GM18951 (cell line): ENCODE data around the gene SKIC8.

Experiments
- POLR2A ChIP-seq: IDR thresholded peaks from 4 replicates; pipeline ENCODE4 v1.6.1; 2011; ENCODE audit warnings: mild to moderate bottlenecking; ENCODE audit not compliant: insufficient read length, insufficient read depth; ENCODE audit errors: extremely low read depth
- in situ Hi-C: fragments of 300-500 bp; cut with MboI; formaldehyde crosslinking; loops from one replicate; pipeline ENCODE4 v1.12.0; 2022; ENCODE audit warnings: low sequenced_read_pairs, mixed read lengths, inconsistent platforms; ENCODE audit not compliant: unreplicated experiment

Gene SKIC8

GRCh38 chr15:78301828-78302227, 2.4 kb upstream of the SKIC8 start:
- in situ Hi-C loops, result no loop called here
- TF ChIP-seq POLR2A, result no peak

- in situ Hi-C loops, result no loop called here
- no peak for TF ChIP-seq POLR2A
Observed at GRCh38 chr15:78301326-78301725, 1.9 kb upstream of the SKIC8 start.

GRCh38 chr15:78292219-78292618, 7.2 kb downstream of the SKIC8 start:
- TF ChIP-seq POLR2A, result no peak
- in situ Hi-C loops, result no loop called here

- no peak for TF ChIP-seq POLR2A
- in situ Hi-C loops, result no loop called here
Observed at GRCh38 chr15:78291698-78292097, 7.7 kb downstream of the SKIC8 start.

GRCh38 chr15:78291052-78291451, 8.4 kb downstream of the SKIC8 start:
- in situ Hi-C loops, result no loop called here
- no peak for TF ChIP-seq POLR2A

- in situ Hi-C loops, result no loop called here
- no peak for TF ChIP-seq POLR2A
Observed at GRCh38 chr15:78290222-78290621, 9.2 kb downstream of the SKIC8 start.

GRCh38 chr15:78284758-78285157, 14.7 kb downstream of the SKIC8 start:
- no peak for TF ChIP-seq POLR2A
- in situ Hi-C loops, result no loop called here

GRCh38 chr15:78282324-78282723, 17.1 kb downstream of the SKIC8 start:
- TF ChIP-seq POLR2A, result no peak

GRCh38 chr15:78280319-78281072, 18.9 kb downstream of the SKIC8 start:
- TF ChIP-seq POLR2A, result no peak
- in situ Hi-C loops, result no loop called here

More at GRCh38 chr15:78282324-78282723, 17.1 kb downstream of the SKIC8 start:
- in situ Hi-C loops, result no loop called here

GRCh38 chr15:78276064-78276943, 23.1 kb downstream of the SKIC8 start:
- in situ Hi-C loops, result no loop called here
- TF ChIP-seq POLR2A, result no peak

- no peak for TF ChIP-seq POLR2A
- in situ Hi-C loops, result no loop called here
Observed at GRCh38 chr15:78274994-78275393, 24.4 kb downstream of the SKIC8 start.

GRCh38 chr15:78272776-78273175, 26.6 kb downstream of the SKIC8 start:
- TF ChIP-seq POLR2A, result no peak

GRCh38 chr15:78272316-78272715, 27.1 kb downstream of the SKIC8 start:
- no peak for TF ChIP-seq POLR2A
- in situ Hi-C loops, result no loop called here

More at GRCh38 chr15:78272776-78273175, 26.6 kb downstream of the SKIC8 start:
- in situ Hi-C loops, result no loop called here

GRCh38 chr15:78266806-78267205, 32.6 kb downstream of the SKIC8 start:
- in situ Hi-C loops, result no loop called here
- no peak for TF ChIP-seq POLR2A
